Endodermal cell (in vitro differentiated cells): Measurements from ENCODE around the gene AIF1. TPM values are rescaled to one million over a fixed set of nuclear protein-coding genes. Genes with fewer than 3 reads are reported as not detected.
"Not testable (repeated sequence)": the region's sequence is repeated elsewhere in the genome, so short reads cannot be mapped to it uniquely, and the experiment has no call there.

Experiments used
- DNase-seq: peaks from one replicate; pipeline ENCODE4 v3.0.0-alpha.2; 2017
- H3K27ac ChIP-seq: 2 replicates; pipeline ENCODE4 v1.5.1; 2013; ENCODE audit warnings: mild to moderate bottlenecking, low read depth, low read length, moderate library complexity
- H3K27me3 ChIP-seq: 2 replicates; pipeline ENCODE4 v1.6.1; 2013; ENCODE audit warnings: mild to moderate bottlenecking, low read length, moderate library complexity; ENCODE audit not compliant: insufficient read depth, control insufficient read depth, poor library complexity, severe bottlenecking
- H3K36me3 ChIP-seq: 2 replicates; pipeline ENCODE4 v1.7.0; 2013; ENCODE audit warnings: mild to moderate bottlenecking, low read length, moderate library complexity; ENCODE audit not compliant: control insufficient read depth, insufficient read depth
- H3K4me1 ChIP-seq: one replicate; pipeline ENCODE4 v1.7.0; 2013; ENCODE audit warnings: low read length; ENCODE audit not compliant: control insufficient read depth, insufficient read depth
- H3K4me3 ChIP-seq: 2 replicates; pipeline ENCODE4 v1.5.1; 2013; ENCODE audit warnings: mild to moderate bottlenecking, low read length, moderate library complexity
- H3K9ac ChIP-seq: 2 replicates; pipeline ENCODE4 v1.6.1; 2013; ENCODE audit warnings: mild to moderate bottlenecking, low read length, moderate library complexity; ENCODE audit not compliant: poor library complexity, severe bottlenecking; ENCODE audit errors: extremely low read depth
- H3K9me3 ChIP-seq: 2 replicates; pipeline ENCODE4 v1.6.1; 2013; ENCODE audit warnings: mild to moderate bottlenecking, low read length, moderate library complexity; ENCODE audit not compliant: control insufficient read depth
- H3K27ac Mint-ChIP-seq: 2 replicates; pipeline ENCODE4 v1.8.0; 2020; ENCODE audit warnings: mixed read lengths
- H3K27me3 Mint-ChIP-seq: 2 replicates; pipeline ENCODE4 v1.8.0; 2021; ENCODE audit warnings: mild to moderate bottlenecking, mixed read lengths; ENCODE audit not compliant: insufficient read depth
- H3K36me3 Mint-ChIP-seq: 2 replicates; pipeline ENCODE4 v1.8.0; 2020; ENCODE audit warnings: low read depth, mixed read lengths
- H3K4me1 Mint-ChIP-seq: 2 replicates; pipeline ENCODE4 v1.8.0; 2020; ENCODE audit warnings: mixed read lengths
- H3K4me3 Mint-ChIP-seq: 2 replicates; pipeline ENCODE4 v1.8.0; 2020; ENCODE audit warnings: mild to moderate bottlenecking, moderate library complexity, mixed read lengths
- H3K9me3 Mint-ChIP-seq: 2 replicates; pipeline ENCODE4 v1.8.0; 2020; ENCODE audit warnings: mild to moderate bottlenecking, mixed read lengths
- WGBS, 2 experiments: methylation state at CpG; one replicate each; pipeline versions ENCODE4 v1.1.5 to v1.1.7; 2013; ENCODE audit warnings: missing lambda C conversion rate in 2 of 2, mixed read lengths in 1 of 2; ENCODE audit not compliant: insufficient coverage in 1 of 2, insufficient read length in 1 of 2; 5-methylcytosine and 5-hydroxymethylcytosine counted together
- total RNA-seq, 2 donors: library from RNA; stranded (reverse); fragmentation: NEBNext Ultra II Directional in 1 of 2; extraction: Animal tissue kit (Norgen Biotek cat#: 25700) in 1 of 2; gene quantifications; 2 replicates in 1 of 2; 3 replicates in 1 of 2; pipeline ENCODE4 v1.2.1, GENCODE V29; 2021
- TF ChIP-seq, protein P1 (sequence below): fragments of 200-600 bp; sonication (generic); conservative IDR thresholded peaks from 2 replicates; pipeline ENCODE4 v1.5.0; 2021; ENCODE audit warnings: antibody characterized with exemption, mild to moderate bottlenecking

AIF1 gene
- total RNA-seq, 2 donors from 2014 or later = 0.70 to 1.7 TPM

DNA sequence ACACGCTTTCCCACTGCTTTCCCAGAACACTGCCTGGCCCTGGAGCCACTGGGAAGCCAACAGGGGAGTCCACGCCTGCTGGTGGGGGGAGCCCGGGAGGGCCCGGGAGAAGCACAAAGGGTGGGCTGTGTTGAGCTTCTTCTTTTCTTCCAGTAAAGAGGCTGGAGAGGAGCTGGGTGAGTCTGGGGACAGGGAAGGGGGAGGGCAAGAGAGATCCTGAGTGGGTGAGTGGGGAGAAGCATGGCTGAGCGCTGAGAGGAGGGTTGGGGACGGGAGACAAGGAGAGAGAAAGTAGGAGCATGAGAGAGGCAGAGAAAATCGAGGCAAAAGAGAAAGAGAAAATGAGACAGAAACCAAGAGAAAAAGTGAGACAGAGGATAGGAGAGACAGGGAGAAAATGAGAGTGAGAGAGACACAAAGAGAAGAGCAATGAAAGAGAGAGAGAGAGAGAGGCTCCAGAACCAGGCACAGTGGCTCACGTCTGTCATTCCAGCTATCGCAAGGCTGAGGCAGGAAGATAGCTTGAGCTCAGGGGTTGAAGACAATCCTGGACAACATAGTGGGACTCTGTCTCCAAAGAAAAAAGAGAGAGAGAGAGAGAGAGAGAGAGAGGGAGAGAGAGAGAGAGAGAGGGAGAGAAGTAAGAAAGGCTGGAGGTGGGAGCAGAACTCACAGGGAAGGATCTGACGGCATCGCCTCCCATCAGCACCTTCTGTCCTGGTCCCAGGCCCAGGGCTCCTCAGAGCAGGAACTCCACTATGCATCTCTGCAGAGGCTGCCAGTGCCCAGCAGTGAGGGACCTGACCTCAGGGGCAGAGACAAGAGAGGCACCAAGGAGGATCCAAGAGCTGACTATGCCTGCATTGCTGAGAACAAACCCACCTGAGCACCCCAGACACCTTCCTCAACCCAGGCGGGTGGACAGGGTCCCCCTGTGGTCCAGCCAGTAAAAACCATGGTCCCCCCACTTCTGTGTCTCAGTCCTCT is 26.9 kb upstream of the AIF1 start:
- DNase-seq = no peak
- TF ChIP-seq, protein P1, sequence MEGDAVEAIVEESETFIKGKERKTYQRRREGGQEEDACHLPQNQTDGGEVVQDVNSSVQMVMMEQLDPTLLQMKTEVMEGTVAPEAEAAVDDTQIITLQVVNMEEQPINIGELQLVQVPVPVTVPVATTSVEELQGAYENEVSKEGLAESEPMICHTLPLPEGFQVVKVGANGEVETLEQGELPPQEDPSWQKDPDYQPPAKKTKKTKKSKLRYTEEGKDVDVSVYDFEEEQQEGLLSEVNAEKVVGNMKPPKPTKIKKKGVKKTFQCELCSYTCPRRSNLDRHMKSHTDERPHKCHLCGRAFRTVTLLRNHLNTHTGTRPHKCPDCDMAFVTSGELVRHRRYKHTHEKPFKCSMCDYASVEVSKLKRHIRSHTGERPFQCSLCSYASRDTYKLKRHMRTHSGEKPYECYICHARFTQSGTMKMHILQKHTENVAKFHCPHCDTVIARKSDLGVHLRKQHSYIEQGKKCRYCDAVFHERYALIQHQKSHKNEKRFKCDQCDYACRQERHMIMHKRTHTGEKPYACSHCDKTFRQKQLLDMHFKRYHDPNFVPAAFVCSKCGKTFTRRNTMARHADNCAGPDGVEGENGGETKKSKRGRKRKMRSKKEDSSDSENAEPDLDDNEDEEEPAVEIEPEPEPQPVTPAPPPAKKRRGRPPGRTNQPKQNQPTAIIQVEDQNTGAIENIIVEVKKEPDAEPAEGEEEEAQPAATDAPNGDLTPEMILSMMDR = no peak
- WGBS, 2 experiments = 89 to 92% methylated on average over 6 to 12 of the region's 12 CpGs
- no peak overlapping the region for H3K27ac ChIP-seq
- H3K9me3 Mint-ChIP-seq = no peaks in the 10 kb centered on the region
- peaks cover 9% of the 10 kb centered on the region for H3K27me3 Mint-ChIP-seq
- H3K36me3 Mint-ChIP-seq = no peaks in the 10 kb centered on the region
- no peaks in the 10 kb centered on the region for H3K36me3 ChIP-seq
- no peak overlapping the region for H3K4me3 Mint-ChIP-seq
- no peak overlapping the region for H3K27ac Mint-ChIP-seq
- no peaks in the 10 kb centered on the region for H3K9me3 ChIP-seq
- no peak overlapping the region for H3K4me3 ChIP-seq
- H3K9ac ChIP-seq = no peak overlapping the region
- H3K27me3 ChIP-seq = no peaks in the 10 kb centered on the region
- no peaks in the 10 kb centered on the region for H3K4me1 Mint-ChIP-seq
- no peaks in the 10 kb centered on the region for H3K4me1 ChIP-seq

DNA sequence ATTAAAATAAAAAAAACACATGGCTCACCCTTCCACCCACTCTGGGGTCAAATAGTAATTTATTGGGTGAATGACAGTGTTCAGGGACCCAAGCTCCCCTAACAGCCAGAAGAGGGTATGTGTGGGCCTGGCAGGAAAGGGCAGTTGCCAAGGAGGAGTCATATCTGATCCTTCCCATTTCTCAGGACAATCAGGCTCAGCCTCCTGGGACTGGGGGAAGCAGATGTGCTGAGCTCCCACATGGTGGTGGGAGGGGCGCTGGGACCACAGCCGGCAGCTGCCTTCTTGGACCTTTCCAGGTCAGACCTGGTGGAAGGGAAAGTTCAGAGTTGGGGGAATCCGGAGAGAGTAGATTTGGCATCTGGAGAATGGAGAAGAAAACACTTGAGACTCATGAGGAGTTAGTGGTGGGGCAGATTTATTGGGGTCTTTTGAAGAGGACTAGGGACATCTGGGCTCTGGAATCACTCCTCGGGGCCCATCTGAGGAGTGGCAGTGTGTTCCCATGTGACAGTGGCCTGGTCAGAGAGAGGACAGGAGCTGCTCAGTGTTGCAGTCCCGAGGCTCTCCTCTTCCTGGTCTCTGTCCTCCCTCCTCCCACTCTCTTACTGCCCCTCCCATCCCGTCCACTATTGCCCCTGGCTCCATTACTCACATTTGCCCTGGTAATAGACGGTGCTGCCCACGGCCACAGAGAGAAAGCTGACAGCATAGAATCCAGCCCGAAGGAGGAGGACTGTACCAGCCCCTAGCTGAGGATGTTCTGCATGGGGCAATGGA is 26.0 kb upstream of the AIF1 start:
- no peaks in the 10 kb centered on the region for H3K9me3 ChIP-seq
- H3K36me3 ChIP-seq = no peaks in the 10 kb centered on the region
- H3K4me3 Mint-ChIP-seq = no peak overlapping the region
- H3K4me3 ChIP-seq = no peak overlapping the region
- no peaks in the 10 kb centered on the region for H3K4me1 ChIP-seq
- DNase-seq = no peak
- WGBS, 2 experiments = 80 to 84% methylated on average over 7 to 9 of the region's 9 CpGs
- no peak overlapping the region for H3K27ac ChIP-seq
- H3K9ac ChIP-seq = no peak overlapping the region
- peaks cover 7% of the 10 kb centered on the region for H3K27me3 Mint-ChIP-seq
- H3K27ac Mint-ChIP-seq = no peak overlapping the region
- no peaks in the 10 kb centered on the region for H3K4me1 Mint-ChIP-seq
- no peaks in the 10 kb centered on the region for H3K9me3 Mint-ChIP-seq
- no peaks in the 10 kb centered on the region for H3K36me3 Mint-ChIP-seq
- no peaks in the 10 kb centered on the region for H3K27me3 ChIP-seq
- TF ChIP-seq, protein P1 = no peak

DNA sequence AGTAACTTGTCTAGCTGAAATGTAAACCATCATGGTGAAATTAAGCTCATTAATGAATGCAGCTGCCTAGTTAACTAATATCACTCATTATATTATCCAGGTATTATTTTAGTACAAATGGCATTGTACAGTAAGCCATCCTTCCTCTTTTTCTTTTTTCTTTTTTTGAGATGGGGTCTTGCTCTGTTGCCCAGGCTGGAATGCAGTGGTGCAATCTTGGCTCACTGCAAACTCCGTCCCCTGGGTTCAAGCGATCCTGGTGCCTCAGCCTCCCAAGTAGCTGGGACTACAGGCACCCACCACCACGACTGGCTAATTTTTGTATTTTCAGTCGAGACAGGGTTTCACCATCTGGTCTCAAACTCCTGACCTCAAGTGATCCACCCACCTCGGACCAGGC is 24.3 kb upstream of the AIF1 start:
- H3K36me3 Mint-ChIP-seq, H3K9me3 ChIP-seq, H3K27ac Mint-ChIP-seq, H3K4me1 ChIP-seq, H3K27ac ChIP-seq, H3K4me3 ChIP-seq, H3K27me3 ChIP-seq, H3K4me1 Mint-ChIP-seq, H3K9me3 Mint-ChIP-seq, H3K4me3 Mint-ChIP-seq, H3K9ac ChIP-seq, DNase-seq, H3K27me3 Mint-ChIP-seq, H3K36me3 ChIP-seq: not testable (repeated sequence)
- WGBS, 2 experiments = 93 to 96% methylated on average over 5 of the region's 5 CpGs
